A549 (cell line): ENCODE data around the gene CTIF.

Experiments
- CTCF ChIP-seq: fragments of >200 bp; sonication (Bioruptor Twin); formaldehyde crosslinking; IDR thresholded peaks from 3 replicates; pipeline ENCODE4 v1.5.1; 2016
- EP300 ChIP-seq, 2 experiments: fragments of >200 bp; sonication (Bioruptor Twin); formaldehyde crosslinking; IDR thresholded peaks; 2 replicates in 1 of 2; 3 replicates in 1 of 2; pipeline ENCODE4 v1.6.1; 2016 to 2017
- KDM1A ChIP-seq: fragments of 200-600 bp; sonication (generic); IDR thresholded peaks from 2 replicates; pipeline ENCODE4 v1.6.1; 2016; ENCODE audit warnings: low read depth, mild to moderate bottlenecking
- MAX ChIP-seq: IDR thresholded peaks from 2 replicates; pipeline ENCODE4 v1.6.1; 2012

GRCh38 chr18:48790869-48791635 lies 252.2 kb downstream of the CTIF start:
- TF ChIP-seq EP300 (IDR thresholded peaks at IDR 0.05) (no peak), CTCF (no peak), KDM1A (no peak), MAX (no peak)
